Ascending aorta (tissue), 2 donors: ENCODE data around the gene SLFN5. TPM values are rescaled to one million over a fixed set of nuclear protein-coding genes. Genes with fewer than 3 reads are reported as not detected.

ENCODE experiments used
- DNase-seq, 2 donors: peaks; one replicate each; pipeline ENCODE4 v3.0.0-alpha.2; 2019; ENCODE audit warnings: low spot score in 2 of 2
- H3K27ac ChIP-seq, 2 donors: fragments of 200-600 bp; sonication (generic); one replicate each; pipeline ENCODE4 v1.5.1; 2016 to 2017; ENCODE audit warnings: mild to moderate bottlenecking in 1 of 2
- H3K27me3 ChIP-seq: fragments of 200-600 bp; sonication (generic); one replicate; pipeline ENCODE4 v1.5.1; 2017
- H3K36me3 ChIP-seq, 2 donors: fragments of 200-600 bp; sonication (generic); one replicate each; pipeline ENCODE4 v1.5.1; 2016
- H3K4me1 ChIP-seq, 2 donors: fragments of 200-600 bp; sonication (generic); one replicate each; pipeline ENCODE4 v1.5.1; 2016 to 2017; ENCODE audit warnings: mild to moderate bottlenecking in 1 of 2
- H3K4me3 ChIP-seq, 2 donors: fragments of 200-600 bp; sonication (generic); one replicate each; pipeline ENCODE4 v1.5.1; 2016 to 2017; ENCODE audit warnings: mild to moderate bottlenecking in 1 of 2
- H3K9me3 ChIP-seq, 2 donors: fragments of 200-600 bp; sonication (generic); one replicate each; pipeline ENCODE4 v1.5.1; 2016
- intact Hi-C: fragments of 100-400 bp; cut with DNase I; formaldehyde crosslinking; loops from one replicate; pipeline ENCODE4 v1.15.1; 2023
- total RNA-seq: library from RNA; depleted of rRNA; stranded (reverse); fragments of >200 nt; gene quantifications from one replicate; pipeline ENCODE4 v1.1.0, GENCODE V29; 2016
- TF ChIP-seq, protein P1 (sequence below), 3 experiments: fragments of 200-600 bp in 2 of 3; fragments of 450-650 bp in 1 of 3; sonication (generic) in 2 of 3; IDR thresholded peaks; one replicate each; pipeline ENCODE4 v1.5.1; 2016 to 2019; ENCODE audit warnings: antibody characterized with exemption in 3 of 3, mild to moderate bottlenecking in 1 of 3, moderate library complexity in 1 of 3

The SLFN5 gene
- total RNA-seq, 1 donor from 2014 or later: 13.0 TPM

DNA sequence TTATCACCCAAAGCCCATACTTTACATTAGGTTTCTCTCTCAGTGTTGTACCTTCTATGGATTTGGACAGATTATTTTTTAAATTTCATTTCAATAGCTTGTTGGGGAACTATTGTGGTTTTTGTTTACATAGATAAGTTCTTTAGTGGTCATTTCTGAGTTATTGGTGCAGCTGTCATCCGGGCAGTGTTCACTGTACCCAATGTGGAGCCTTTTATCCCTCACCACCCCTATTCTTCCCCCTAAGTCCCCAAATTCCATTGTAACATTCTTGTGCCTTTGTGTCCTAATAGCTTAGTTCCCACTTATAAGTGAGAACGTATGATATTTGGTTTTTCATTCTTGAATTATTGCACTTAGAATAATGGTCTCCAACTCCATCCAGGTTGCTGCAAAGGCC is 73.1 kb downstream of the SLFN5 start:
- H3K27ac ChIP-seq: no peak overlapping the region
- no peak overlapping the region for H3K4me3 ChIP-seq
- peaks cover 3 to 18% of the 10 kb centered on the region in 2 donors for H3K4me1 ChIP-seq
- DNase-seq: no peak
- intact Hi-C loops: loop anchor here (2.0 kb wide), 1 partner anchor 223 kb away; no protein-coding TSS in a partner anchor
- H3K27me3 ChIP-seq: no peaks in the 10 kb centered on the region
- no peaks in the 10 kb centered on the region for H3K36me3 ChIP-seq
- H3K9me3 ChIP-seq: no peaks in the 10 kb centered on the region
- TF ChIP-seq, protein P1, sequence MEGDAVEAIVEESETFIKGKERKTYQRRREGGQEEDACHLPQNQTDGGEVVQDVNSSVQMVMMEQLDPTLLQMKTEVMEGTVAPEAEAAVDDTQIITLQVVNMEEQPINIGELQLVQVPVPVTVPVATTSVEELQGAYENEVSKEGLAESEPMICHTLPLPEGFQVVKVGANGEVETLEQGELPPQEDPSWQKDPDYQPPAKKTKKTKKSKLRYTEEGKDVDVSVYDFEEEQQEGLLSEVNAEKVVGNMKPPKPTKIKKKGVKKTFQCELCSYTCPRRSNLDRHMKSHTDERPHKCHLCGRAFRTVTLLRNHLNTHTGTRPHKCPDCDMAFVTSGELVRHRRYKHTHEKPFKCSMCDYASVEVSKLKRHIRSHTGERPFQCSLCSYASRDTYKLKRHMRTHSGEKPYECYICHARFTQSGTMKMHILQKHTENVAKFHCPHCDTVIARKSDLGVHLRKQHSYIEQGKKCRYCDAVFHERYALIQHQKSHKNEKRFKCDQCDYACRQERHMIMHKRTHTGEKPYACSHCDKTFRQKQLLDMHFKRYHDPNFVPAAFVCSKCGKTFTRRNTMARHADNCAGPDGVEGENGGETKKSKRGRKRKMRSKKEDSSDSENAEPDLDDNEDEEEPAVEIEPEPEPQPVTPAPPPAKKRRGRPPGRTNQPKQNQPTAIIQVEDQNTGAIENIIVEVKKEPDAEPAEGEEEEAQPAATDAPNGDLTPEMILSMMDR (IDR thresholded peaks at IDR 0.05): no peak

DNA sequence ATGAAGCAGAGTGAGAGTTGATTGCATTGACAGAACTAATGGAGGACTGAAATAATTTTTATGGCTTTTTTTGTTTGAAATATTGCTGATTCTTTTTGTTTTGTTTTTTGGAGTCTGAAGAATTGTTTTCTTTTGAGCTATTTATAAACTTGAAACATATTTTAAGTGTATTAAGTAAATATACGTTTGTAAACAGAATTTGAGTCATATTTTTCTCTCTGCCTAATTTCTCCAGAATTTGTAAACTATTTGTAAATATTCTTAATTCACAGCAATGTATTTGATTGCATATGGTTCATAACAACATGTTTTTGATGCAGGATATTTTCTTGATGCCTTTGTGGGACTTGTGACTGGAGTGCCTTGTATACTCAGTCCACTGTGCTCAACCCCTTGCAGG is 79.9 kb downstream of the SLFN5 start:
- Histone ChIP-seq H3K4me1 (no peaks in the 10 kb centered on the region), H3K27ac (no peak overlapping the region), H3K4me3 (no peak overlapping the region), H3K36me3 (peaks cover 0 to 4% of the 10 kb centered on the region in 2 donors), H3K9me3 (no peaks in the 10 kb centered on the region), H3K27me3 (no peaks in the 10 kb centered on the region)
- intact Hi-C loops: no loop called here
- DNase-seq: no peak
- TF ChIP-seq, protein P1 (IDR thresholded peaks at IDR 0.05): no peak

Other genes with a start within 250 kb of the SLFN5 start
- gene RFFL, start 179.4 kb upstream of the SLFN5 start, total RNA-seq: 20.0 TPM
- gene RAD51D, start 123.2 kb upstream of the SLFN5 start, total RNA-seq: 3.7 TPM
- gene FNDC8, start 121.5 kb upstream of the SLFN5 start, total RNA-seq: not detected
- gene NLE1, start 100.8 kb upstream of the SLFN5 start, total RNA-seq: 3.8 TPM
- gene UNC45B, start 95.3 kb upstream of the SLFN5 start, total RNA-seq: not detected
- gene SLC35G3, start 48.7 kb upstream of the SLFN5 start, total RNA-seq: not detected
- gene SLFN11, start 130.5 kb downstream of the SLFN5 start, total RNA-seq: 30.3 TPM
- 6.8 TPM for gene SLFN12, start 189.4 kb downstream of the SLFN5 start, total RNA-seq
- 7.1 TPM for gene SLFN13, start 205.7 kb downstream of the SLFN5 start, total RNA-seq